Retinal pigment epithelial cell (primary cell): ENCODE measurements around the gene FER.
A peak's percentile ranks its signal among the peaks of the same experiment; 100 is the strongest.

Source experiments
- DNase-seq: peaks from one replicate; pipeline ENCODE4 v3.0.0-alpha.2; 2010; ENCODE audit warnings: low read depth
- H3K4me3 ChIP-seq: 2 replicates; pipeline ENCODE4 v1.5.1; 2011; ENCODE audit warnings: mild to moderate bottlenecking, low read length, control low read depth, moderate library complexity
- CTCF ChIP-seq: conservative IDR thresholded peaks from 2 replicates; pipeline ENCODE4 v1.5.1; 2011; ENCODE audit warnings: low read depth, low read length, control low read depth, inconsistent platforms

FER gene

GRCh38 chr5:108941746-108942145, 194.0 kb downstream of the FER start:
- TF ChIP-seq CTCF, result no peak
- DNase-seq, result no peak
- H3K4me3 ChIP-seq, result no peak overlapping the region

GRCh38 chr5:108942701-108943100, 195.0 kb downstream of the FER start:
- H3K4me3 ChIP-seq, result no peak overlapping the region
- no peak for TF ChIP-seq CTCF
- peak; percentile 31 for DNase-seq

- no peak for DNase-seq
- no peak for TF ChIP-seq CTCF
- H3K4me3 ChIP-seq, result no peak overlapping the region
These were observed 197.4 kb downstream of the FER start for GRCh38 chr5:108945094-108945493.

- DNase-seq, result no peak
- TF ChIP-seq CTCF, result no peak
These were observed 198.3 kb downstream of the FER start for GRCh38 chr5:108946008-108946407.

GRCh38 chr5:108947164-108947563, 199.5 kb downstream of the FER start:
- no peak for TF ChIP-seq CTCF
- no peak overlapping the region for H3K4me3 ChIP-seq
- no peak for DNase-seq

More at GRCh38 chr5:108946008-108946407, 198.3 kb downstream of the FER start:
- no peak overlapping the region for H3K4me3 ChIP-seq

- H3K4me3 ChIP-seq, result no peak overlapping the region
- no peak for DNase-seq
- TF ChIP-seq CTCF, result no peak
These were observed 202.6 kb downstream of the FER start for GRCh38 chr5:108950276-108950675.

GRCh38 chr5:108953940-108954339, 206.2 kb downstream of the FER start:
- no peak for DNase-seq
- no peak overlapping the region for H3K4me3 ChIP-seq
- no peak for TF ChIP-seq CTCF
